Measurements from ENCODE around the gene BCL11A.

The BCL11A gene

GRCh38 chr2:60456115-60456770, 97.2 kb downstream of the BCL11A start:
- no peak for DNase-seq

GRCh38 chr2:60453872-60454271, 99.6 kb downstream of the BCL11A start:
- DNase-seq: no peak

- DNase-seq: no peak
Observed at GRCh38 chr2:60453301-60453700, 100.2 kb downstream of the BCL11A start.

GRCh38 chr2:60450488-60450887, 103.0 kb downstream of the BCL11A start:
- no peak for DNase-seq

- no peak for DNase-seq
Observed at GRCh38 chr2:60447943-60448342, 105.5 kb downstream of the BCL11A start.

GRCh38 chr2:60446413-60447267, 106.8 kb downstream of the BCL11A start:
- no peak for DNase-seq

- DNase-seq: no peak
Observed at GRCh38 chr2:60445684-60446179, 107.7 kb downstream of the BCL11A start.

- no peak for DNase-seq
Observed at GRCh38 chr2:60442608-60443007, 110.8 kb downstream of the BCL11A start.

- no peak for DNase-seq
Observed at GRCh38 chr2:60441800-60442199, 111.7 kb downstream of the BCL11A start.

GRCh38 chr2:60440767-60441163, 112.7 kb downstream of the BCL11A start:
- no peak for DNase-seq

GRCh38 chr2:60440079-60440766, 113.2 kb downstream of the BCL11A start:
- no peak for DNase-seq

- no peak for DNase-seq
Observed at GRCh38 chr2:60439219-60439974, 114.1 kb downstream of the BCL11A start.

GRCh38 chr2:60438653-60439052, 114.8 kb downstream of the BCL11A start:
- no peak for DNase-seq

- DNase-seq: no peak
Observed at GRCh38 chr2:60438131-60438530, 115.3 kb downstream of the BCL11A start.

- no peak for DNase-seq
Observed at GRCh38 chr2:60437080-60437696, 116.3 kb downstream of the BCL11A start.

- no peak for DNase-seq
Observed at GRCh38 chr2:60433018-60433596, 120.3 kb downstream of the BCL11A start.

GRCh38 chr2:60432035-60432601, 121.3 kb downstream of the BCL11A start:
- no peak for DNase-seq

GRCh38 chr2:60429681-60430080, 123.8 kb downstream of the BCL11A start:
- DNase-seq: no peak

- DNase-seq: no peak
Observed at GRCh38 chr2:60426880-60427279, 126.6 kb downstream of the BCL11A start.

GRCh38 chr2:60426341-60426740, 127.1 kb downstream of the BCL11A start:
- DNase-seq: no peak

- DNase-seq: no peak
Observed at GRCh38 chr2:60424233-60424632, 129.2 kb downstream of the BCL11A start.

- DNase-seq: no peak
Observed at GRCh38 chr2:60423505-60423904, 129.9 kb downstream of the BCL11A start.

All from activated naive CD4-positive, alpha-beta T cell treated with Interleukin-2 at 50 U/mL for 16 hours (primary cell).